GM19240 (cell line): ENCODE data around the gene GBGT1.

ENCODE experiments used
- DNase-seq: peaks from one replicate; pipeline ENCODE4 v3.0.0; 2011; ENCODE audit warnings: low spot score; ENCODE audit not compliant: insufficient read length

The GBGT1 gene

GRCh38 chr9:133165452-133165730 is 1.7 kb upstream of the GBGT1 start:
- DNase-seq, result no peak

- DNase-seq, result no peak
Measured at GRCh38 chr9:133164191-133164590, 477 bp upstream of the GBGT1 start.

DNA sequence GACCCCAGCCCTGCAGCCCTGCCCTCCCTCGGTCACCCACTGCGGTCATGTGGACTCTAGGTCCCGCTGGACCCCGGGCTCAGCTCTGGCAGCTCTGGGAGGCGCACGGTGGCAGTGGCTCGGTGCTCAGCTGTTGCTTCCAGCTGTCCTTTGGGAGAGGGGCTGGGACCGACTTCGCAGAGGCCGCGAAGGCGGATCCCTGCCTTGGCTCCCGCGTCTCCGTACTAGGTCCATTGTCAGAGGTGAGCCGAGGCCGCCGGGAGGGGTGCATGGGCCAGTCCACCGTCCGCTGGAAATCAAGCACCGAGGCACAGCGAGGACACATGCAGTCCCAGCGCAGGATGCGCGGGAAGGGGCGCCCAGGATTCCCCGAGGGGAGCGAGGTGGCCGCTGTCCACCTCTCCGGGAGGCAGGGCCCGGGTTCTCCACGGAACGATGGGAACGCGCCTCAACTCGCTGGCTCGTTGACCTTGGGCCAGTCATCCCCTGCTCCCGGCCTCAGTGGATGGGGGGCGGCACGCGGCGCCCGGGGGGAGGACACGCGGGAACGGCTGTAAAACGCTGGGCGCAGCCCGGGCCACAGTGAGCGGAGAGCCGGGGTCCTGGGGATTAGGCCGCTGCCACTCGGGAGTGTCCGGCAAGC is 732 bp downstream of the GBGT1 start:
- DNase-seq, result no peak

GRCh38 chr9:133161547-133161950 is 2.2 kb downstream of the GBGT1 start:
- no peak for DNase-seq

DNA sequence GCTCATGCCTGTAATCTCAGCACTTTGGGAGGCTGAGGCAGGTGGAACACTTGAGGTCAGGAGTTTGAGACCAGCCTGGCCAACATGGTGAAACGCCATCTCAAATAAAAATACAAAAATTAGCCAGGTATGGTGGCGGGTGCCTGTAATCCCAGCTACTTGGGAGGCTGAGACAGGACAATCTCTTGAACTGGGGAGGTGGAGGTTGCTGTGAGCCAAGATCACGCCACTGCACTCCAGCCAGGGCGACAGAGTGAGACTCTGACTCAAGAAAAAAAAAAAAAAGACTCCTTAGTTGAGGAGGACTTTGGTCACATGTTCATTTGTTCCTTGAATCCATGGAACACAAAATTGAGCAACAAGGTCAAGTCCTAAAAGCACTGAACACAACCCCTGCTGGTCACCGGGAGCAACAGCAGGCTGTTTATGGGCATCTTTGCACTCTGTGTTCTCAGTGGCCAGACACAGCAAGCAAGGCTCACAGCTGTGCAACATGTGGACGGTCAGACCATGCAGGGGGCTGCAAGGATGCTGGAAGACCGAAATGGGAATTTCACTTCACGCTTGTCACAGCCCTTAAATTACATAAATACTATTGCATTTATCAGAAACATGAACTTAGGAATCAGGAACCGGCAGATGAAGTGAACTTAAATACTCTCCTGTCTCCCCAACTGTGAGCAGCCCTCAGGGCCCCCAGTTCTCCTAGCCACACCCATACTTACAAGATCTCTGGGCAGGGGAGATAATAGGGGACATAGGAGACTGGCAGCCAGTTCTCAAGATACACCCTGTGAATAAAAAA is 2.8 kb downstream of the GBGT1 start:
- DNase-seq, result peak; percentile 81

DNA sequence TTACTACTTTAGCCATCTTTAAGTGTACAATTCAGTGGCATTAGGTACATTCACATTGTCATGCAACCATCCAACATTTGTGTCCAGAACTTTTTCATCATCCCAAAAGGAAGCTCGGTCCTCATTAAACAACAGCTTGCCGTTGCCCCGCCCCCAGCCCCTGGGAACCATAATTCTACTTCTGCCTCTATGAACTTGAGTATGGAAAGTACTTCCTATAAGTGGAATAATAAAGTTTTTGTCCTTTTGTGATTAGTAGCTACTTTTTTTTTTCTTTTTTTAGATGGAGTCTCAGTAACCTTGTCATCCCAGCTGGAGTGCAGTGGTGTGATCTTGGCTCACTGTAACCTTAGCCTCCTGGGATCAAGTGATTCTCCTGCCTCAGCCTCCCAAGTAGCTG is 5.0 kb downstream of the GBGT1 start:
- no peak for DNase-seq

DNA sequence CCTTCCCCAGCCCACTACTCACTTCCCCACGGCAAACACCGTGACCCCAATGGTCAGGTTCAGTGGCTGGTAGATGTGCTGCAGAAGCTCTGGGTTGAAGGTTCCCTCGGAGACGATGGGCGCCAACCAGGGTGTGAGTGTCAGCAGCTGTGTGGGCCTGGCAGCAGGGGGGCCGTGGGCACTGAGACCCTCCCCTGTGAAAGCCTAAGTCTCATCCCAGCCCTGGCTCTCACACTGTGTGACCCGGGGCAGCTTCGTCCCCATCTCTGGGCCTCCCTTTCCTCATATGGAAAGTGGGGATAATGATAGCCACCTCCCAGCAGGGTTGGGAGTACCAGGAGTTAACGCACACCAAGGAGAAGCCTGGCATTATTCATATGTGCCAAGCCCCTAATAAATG is 8.6 kb downstream of the GBGT1 start:
- no peak for DNase-seq

DNA sequence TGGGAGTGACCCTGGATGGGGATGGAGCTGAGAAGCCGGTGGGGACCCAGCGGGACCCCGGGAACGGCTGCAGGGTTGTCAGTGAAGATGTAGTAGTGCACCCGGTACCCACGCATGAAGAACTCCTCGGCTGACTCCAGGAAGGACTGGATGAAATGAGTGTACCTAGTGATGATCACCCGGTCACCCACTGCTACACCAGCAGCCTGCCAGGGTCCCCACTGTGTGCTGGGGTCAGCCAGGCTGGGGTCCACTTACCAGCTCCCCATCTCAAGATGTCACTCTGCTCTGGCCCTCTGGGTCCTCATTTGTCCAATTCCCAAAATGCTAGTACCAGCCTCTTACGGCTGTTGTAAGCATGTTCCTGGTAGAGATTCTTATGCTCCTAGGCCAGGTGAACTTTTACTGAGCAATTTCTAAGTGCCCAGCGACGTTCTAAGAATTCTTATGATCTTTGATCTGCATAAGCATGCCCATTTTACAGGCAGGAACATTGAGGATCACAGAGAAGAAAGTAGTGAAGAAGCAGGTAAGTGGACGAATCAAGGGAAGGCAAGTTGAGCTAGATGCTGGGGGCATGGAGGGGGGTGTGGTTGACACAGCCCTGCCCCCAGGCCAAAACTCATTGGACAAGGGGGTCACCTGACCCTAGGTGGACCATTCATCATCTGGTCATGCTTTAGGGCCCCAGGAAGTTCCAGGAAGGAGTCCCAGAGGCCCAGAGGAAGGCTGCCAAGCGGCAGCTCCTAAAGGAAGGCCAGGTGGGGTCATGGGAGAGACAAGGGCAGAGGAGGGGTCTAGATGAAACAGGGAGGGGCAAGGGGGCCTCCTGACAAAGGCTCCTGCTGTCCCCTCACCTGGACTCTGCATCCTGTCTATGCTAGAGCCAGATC is 9.4 kb downstream of the GBGT1 start:
- no peak for DNase-seq

DNA sequence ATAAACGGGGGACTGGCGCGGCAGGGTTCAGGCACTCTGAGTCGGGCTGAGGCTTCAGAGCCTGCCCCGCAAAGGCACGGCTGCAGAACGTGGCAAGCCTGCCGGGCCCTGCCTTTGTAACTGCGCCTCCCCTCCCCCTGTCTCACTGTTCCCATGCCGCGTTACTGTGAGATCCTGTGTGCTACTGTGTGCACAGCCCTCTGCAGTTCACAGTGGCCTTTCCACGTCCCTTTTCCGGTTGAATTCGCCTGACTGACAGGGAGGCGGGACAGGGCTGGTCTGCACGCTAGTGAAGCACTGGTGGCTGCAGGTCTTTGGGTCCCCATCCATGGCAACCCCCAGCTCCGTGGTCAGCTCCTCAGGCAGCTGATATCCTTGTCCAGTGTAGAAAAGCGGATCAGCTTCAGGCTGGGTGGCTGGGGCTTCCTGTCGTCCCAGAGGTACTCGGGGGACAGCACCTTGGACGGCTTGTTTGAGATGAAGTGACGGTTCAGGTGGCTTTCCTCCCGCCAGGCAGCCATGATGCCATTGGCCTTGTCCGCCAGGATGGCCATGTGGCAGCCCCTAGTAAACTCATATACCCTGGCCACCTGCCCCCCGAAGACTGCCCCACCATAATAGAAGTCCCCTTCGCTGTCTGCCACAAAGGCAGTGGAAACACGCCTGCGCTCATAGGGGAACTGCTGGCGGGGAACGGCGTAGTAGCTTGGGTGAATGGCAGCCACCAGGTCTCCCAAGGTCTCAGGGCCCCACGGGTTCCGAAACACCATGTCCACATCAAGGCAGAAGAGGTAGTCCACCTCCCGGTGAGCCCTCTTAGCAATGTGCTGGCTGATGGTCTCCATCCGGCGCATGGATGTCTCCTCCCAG is 10.3 kb downstream of the GBGT1 start:
- DNase-seq, result no peak

DNA sequence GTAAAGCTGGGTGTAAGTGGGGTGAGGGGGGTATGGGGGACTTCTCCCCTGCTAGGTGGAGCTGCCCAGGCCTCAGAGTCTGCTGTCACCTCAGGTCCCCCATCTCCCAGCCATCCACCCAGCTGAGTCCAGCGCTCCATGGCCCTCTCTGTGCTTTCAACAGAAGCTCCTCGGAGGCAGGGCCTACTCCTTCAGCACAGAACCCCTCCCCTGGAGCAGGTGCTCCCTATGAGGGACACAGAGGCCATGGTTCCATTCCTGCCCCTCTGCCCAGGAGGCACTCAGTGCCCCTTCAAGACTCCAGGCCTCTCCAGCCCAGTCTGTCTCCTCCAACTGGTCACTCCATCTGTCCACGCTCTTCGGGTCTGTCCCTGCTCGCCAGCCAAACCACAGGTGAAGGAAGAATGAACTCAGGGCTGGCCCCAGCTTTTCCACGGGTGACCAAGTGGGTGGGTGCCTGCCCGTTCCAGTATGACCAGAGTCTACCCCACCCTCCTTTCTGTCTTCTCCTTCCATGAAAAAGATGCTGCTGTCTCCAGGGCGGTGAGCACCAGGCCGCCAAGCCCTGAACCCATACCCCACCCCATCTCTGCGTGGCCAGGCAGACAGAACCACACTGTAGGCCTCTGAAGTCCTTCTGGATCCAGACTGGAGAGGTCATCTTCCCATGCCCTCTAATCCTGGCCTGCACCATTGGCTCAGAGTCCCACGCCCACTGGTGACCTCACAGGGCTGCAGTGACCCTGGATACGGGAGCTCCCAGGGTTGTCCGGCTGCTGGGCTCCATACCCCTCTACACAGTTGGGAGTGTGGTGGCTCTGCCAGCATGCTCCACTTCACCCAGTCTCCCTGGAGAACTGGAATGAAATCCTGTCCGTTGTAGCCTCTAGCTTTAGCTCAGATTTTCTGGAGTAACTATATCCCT is 11.9 kb downstream of the GBGT1 start:
- no peak for DNase-seq

- DNase-seq, result no peak
Measured at GRCh38 chr9:133151041-133151440, 12.7 kb downstream of the GBGT1 start.

DNA sequence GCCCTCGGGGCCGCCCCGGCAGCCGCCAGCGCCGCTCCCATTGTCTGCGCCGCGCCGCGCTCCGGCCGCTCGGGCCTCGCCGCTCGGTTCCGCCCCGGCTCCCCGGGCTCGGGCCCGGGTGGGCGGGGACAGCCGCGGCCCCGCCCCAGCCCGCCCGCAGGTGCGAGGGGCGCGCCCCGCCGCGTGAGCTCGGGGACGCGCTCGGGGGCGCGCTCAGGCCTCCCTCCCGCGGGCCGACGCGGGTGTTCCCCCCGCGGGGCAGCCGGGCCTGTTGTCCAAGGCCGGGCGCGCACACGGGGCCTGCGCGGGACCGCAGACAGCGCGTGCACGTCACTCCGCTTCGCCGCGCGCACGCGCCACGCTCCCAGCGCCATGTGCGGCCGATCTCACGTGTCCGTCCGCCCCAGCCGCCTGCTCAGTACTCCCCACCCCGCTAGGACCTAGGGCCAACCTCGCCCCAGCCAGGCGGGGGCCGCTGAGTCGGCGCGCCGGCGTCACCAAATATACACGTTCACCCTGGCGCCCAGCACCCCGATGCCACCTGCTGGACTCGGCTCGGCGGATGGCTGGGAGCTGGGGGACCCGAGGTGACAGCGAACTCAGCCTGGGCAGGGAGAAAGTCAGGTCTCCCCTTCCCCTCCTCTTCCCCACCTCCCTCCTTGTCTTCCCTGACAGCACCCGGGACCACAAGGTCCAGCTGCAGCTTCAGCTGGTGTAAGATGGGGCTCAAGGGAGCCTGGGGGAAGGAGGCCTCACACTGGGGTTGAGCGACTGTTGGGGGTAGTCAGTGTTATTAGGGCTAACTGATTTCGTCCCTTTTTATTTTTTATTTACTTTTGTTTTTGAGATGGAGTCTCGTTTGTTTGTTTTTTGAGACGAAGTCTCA is 14.3 kb downstream of the GBGT1 start:
- DNase-seq, result peak; percentile 96

DNA sequence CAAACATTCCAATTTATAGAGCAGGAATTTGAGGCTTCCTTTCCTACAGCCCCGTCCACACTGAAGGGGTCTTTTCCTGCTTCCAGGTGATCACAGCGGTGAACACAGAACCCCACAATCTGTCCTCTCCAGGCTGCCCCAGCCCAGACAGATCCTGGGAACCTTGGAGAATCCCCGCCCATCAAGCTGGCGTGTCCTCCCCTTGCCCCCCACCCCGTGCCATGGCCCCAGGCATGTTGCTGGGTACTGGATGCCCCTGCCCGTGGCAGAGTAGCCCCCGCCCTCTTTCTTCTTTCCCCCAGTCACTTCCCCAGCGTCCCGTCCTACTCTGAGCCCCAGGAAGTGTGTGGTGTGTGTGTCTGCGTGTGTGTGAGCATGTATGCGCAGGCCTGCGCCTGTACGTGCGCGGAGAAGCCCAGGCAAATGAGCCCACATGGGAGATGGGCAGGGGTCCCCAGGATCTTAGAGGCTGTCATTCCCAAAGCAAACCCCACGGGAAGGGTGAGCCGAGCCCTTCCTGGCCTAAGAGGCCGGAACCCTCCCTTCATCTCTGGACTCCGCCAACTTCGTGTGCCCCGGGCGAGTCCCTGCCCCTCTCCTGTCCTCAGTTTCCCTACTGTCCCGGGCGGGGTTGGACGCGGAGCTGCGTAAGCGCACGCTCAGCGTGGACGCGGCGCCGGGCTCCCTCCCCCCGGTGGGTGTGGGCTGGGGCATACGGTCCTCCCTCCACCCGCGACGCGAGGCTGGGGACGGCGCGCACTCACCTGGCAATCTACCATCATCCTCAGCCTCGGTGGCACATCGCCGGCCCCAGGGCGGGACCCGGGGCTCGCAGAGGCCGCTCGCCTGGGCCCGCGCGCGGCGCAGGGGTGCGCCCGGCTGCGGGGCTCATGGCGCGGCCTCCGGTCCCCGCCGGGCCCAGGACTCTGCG is 15.2 kb downstream of the GBGT1 start:
- DNase-seq, result no peak

- DNase-seq, result peak; percentile 86
Measured at GRCh38 chr9:133147412-133148198, 16.1 kb downstream of the GBGT1 start.

GRCh38 chr9:133146746-133147411 is 16.8 kb downstream of the GBGT1 start:
- DNase-seq, result no peak

DNA sequence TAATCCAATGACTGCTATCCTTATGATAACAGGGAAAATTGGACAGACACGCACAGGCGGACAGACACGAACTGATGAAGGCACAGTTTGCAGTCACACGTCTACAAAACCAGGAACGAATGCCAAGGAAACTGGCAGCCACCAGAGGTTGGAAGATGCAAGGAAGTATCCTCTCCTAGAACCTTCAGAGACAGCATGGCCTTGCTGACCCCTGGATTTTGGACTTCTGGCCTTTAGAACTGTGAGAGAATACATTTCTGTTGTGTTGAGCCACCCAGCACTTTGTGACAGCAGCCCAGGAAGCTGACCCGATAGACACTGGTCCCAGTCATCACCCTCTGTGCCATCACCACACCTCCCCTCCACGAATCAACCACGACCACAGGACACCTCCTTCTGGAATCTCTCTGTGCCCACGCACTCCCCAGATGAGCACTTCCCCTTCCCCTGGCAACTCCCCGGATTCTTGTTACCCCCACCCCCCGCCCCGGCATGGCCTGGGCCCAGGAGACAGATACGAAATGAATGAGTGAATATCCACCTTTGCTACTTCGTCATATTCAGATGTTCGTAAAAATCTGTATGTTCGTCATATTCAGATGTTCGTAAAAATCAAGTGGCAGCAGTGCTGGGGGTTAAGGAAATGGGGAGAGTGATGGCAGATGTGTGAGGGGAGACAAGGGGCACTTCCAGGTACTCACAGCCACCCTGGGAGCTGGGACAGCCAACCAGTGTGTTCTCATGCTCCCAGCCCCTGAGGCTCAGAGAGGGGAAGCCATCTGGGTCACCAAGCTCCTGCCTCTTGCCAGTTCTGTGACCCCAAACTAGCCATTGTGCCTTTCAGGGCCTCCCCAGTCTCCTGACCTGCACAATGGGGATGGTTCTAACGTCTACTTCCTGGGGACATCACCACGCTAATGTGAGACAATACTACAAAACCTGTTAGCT is 18.5 kb downstream of the GBGT1 start:
- DNase-seq, result no peak
